ENCODE results near the gene KCNJ5.

Gene KCNJ5

GRCh38 chr11:128936606-128937251, 45.6 kb downstream of the KCNJ5 start:
- no peak for DNase-seq

DNA sequence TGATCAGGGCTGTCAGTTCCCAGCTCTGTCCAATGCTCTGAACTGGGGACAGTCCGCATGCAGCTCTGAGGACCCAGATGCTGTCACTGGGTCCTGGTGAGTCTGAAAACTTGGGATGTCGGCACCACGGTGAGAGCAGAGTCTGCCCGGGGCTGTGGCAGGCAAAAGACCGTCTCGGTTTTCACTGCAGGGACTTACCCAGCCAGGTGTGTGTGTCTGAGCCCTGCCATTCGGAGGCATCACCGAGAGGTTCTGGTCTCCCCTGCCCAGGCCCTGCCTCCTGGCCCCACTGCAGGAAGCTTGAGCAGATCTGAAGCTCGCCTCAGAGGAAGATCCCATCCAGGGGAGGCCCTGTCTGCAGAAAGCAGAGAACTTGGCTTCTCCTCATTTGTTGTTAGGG, 46.3 kb downstream of the KCNJ5 start:
- no peak for DNase-seq

DNA sequence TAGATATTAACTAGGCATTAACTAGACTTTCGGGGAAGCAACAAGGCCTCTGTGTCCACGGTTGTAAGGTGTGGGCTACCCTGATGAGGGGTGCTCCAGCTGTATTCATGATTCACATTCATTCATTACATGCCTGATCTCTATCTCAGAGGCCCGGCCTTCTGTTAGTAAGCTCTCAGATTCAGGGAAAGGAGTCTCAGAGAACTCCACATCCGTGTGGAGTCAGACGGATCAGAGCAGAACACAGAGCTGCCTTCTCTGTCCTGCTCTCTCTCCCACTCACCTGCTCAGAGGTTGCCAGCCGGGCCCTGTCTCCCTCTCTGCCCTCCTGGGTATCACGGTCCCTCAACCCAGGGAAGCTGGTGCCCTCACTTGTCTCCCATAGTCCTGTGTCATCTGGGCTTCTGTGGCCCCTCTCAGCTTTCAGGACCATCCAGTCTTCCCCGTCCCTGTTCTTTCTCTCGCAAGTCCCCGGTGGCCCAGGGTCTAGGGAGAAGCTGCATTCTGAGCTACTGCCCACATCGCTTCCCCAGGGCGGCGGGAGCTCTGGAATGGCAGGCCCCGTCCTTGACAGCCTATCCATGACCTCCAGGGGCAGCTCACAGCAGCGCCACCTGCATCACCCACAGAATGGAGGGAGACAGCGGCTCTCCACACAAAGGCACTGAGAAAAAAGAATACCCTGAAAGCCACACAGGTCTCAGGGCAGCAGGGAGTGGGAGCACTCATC, 47.2 kb downstream of the KCNJ5 start:
- DNase-seq = no peak

DNA sequence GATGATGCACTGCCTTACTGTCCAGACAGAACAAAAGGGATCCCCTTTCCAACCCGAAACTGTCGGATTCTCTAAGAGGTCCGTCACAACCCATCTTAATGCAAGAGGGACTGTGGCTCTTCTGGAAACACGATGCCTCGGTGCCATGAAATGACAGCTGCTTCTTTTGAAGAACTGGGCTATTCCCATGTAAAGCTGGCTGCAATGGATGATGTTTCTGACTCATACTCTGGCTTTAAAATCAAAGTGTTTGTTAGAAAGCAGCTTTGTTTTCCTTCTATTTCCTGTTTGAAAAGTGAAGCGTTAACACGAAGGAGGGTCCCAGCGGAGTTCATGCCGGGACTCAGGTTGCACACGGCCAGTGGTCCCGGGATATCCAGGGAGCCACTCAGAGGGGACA, 48.4 kb downstream of the KCNJ5 start:
- no peak for DNase-seq

- no peak for DNase-seq
Measured at GRCh38 chr11:128940156-128940555, 49.0 kb downstream of the KCNJ5 start.

GRCh38 chr11:128940603-128941002, 49.4 kb downstream of the KCNJ5 start:
- no peak for DNase-seq

GRCh38 chr11:128941110-128941509, 50.0 kb downstream of the KCNJ5 start:
- DNase-seq = no peak

- DNase-seq = no peak
Measured at GRCh38 chr11:128941573-128942271, 50.6 kb downstream of the KCNJ5 start.

- no peak for DNase-seq
Measured at GRCh38 chr11:128942272-128942612, 51.1 kb downstream of the KCNJ5 start.

GRCh38 chr11:128942817-128943427, 51.8 kb downstream of the KCNJ5 start, which contains the start of gene TP53AIP1:
Gene TP53AIP1, minus strand, starts transcription at chr11:128942871. Its CDS starts 5,053 bp downstream, at chr11:128937818.
- no peak for DNase-seq

DNA sequence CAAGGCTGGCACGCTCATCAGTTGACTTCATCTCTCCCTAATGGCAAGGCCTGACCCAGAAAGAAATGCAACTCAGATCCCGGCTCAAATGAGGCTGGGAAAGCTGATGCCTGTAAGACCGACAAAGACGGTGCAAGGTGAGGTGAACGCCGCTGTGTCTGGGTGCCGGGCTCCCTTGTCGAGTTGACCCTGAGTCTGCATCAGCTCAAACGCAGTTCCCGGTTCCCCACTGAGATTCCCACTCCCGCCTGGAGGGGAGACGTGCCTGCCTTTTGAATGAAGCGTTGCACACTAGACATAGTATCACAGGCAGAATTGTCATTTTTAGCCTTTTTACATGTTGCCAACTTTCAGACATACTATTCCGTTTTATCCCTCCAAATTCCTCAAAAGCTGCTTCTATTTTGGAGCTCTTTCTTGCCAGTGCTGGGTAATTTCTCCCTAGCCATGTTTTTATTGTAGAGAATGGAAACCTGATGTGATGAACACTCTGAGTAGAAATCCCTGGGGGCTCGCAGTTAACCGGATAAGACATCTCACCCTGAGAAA, 52.3 kb downstream of the KCNJ5 start:
- no peak for DNase-seq

DNA sequence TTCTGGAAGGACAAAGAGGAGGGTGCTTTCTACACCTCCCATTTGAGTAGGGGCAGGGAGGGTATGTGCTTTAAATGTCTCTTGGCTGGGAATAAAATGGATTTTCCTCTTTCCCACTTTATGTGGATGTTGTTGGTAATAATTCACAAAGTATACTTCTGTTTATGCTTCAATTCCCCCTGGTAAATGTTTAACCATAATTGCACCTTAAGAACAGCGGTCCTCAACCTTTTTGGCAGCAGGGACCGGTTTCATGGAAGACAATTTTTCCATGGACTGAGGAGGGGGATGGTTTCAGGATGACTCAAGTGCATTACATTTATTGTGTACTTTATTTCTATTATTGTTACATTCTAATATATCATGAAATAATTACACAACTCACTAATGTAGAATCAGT, 55.5 kb downstream of the KCNJ5 start:
- DNase-seq = no peak

GRCh38 chr11:128947773-128948172, 56.6 kb downstream of the KCNJ5 start:
- no peak for DNase-seq

- no peak for DNase-seq
Measured at GRCh38 chr11:128948583-128948982, 57.4 kb downstream of the KCNJ5 start.

GRCh38 chr11:128949791-128950454, 58.8 kb downstream of the KCNJ5 start:
- no peak for DNase-seq

GRCh38 chr11:128953151-128953550, 62.0 kb downstream of the KCNJ5 start:
- DNase-seq = no peak

DNA sequence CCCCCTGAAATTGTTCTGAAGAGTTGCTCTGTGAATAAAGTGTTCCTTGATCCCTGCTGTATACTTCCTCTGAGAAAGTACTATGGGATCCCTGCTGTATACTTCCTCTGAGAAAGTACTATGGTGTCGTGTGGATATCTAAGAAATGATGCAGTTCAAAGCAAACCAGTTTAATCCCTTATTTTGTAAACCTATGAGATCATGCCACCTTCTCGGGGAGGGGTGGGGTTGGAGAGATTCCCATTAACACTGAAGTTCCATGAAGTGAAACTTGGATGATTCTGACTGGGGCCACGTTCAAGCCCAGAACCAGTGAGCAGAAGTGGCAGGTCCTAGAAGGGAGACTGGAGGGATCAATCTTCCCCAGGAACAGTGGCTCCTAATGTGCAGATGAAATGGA, 64.5 kb downstream of the KCNJ5 start:
- no peak for DNase-seq

- DNase-seq = no peak
Measured at GRCh38 chr11:128956401-128957201, 65.4 kb downstream of the KCNJ5 start.

DNA sequence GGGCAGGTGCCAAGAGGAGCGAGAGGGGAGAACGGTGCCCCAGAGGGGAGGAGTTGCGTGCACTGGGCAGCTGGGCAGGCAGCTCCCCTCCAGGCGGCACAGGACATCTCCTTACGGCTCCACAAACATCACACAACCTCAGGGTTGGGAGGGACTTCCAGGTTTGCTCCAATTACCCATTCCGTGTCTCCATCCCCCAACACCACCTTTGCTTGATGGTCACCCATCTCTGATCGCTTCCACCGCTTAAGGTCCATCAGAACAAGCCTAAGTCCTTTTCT, 66.0 kb downstream of the KCNJ5 start:
- no peak for DNase-seq

GRCh38 chr11:128961645-128962044, 70.5 kb downstream of the KCNJ5 start:
- DNase-seq = no peak

- DNase-seq = no peak
Measured at GRCh38 chr11:128962896-128963295, 71.7 kb downstream of the KCNJ5 start.

- no peak for DNase-seq
Measured at GRCh38 chr11:128963744-128964325, 72.7 kb downstream of the KCNJ5 start.
